Brain microvascular endothelial cell (primary cell): ENCODE results near the gene MRPS6.
A peak's percentile ranks its signal among the peaks of the same experiment; 100 is the strongest.

Source experiments
- DNase-seq: peaks from one replicate; pipeline ENCODE4 v3.0.0-alpha.2; 2020
- H3K27ac ChIP-seq: fragments of 250-450 bp; sonication (Bioruptor Pico); 2 replicates; pipeline ENCODE4 v1.5.1; 2020; ENCODE audit warnings: mild to moderate bottlenecking, moderate library complexity
- H3K27me3 ChIP-seq: fragments of 250-450 bp; sonication (Bioruptor Pico); replicated peaks from 2 replicates; pipeline ENCODE4 v1.5.1; 2020; ENCODE audit warnings: mild to moderate bottlenecking
- H3K36me3 ChIP-seq: fragments of 250-450 bp; sonication (Bioruptor Pico); replicated peaks from 2 replicates; pipeline ENCODE4 v1.5.1; 2020; ENCODE audit warnings: mild to moderate bottlenecking
- H3K4me3 ChIP-seq: 2 replicates; pipeline ENCODE4 v1.5.1; 2011; ENCODE audit warnings: low read depth, mild to moderate bottlenecking, control low read depth, low read length, moderate library complexity
- in situ Hi-C: cut with HindIII; loops from 2 replicates; pipeline ENCODE4 v1.10.0; 2017; ENCODE audit warnings: low sequenced_read_pairs, low pct_ligation_motif_present
- TF ChIP-seq, protein P1 (sequence below): IDR thresholded peaks from 2 replicates; pipeline ENCODE4 v1.5.1; 2011; ENCODE audit warnings: low read depth, mild to moderate bottlenecking, moderate library complexity, low read length, control low read depth, inconsistent platforms; ENCODE audit errors: missing control alignments

The MRPS6 gene

DNA sequence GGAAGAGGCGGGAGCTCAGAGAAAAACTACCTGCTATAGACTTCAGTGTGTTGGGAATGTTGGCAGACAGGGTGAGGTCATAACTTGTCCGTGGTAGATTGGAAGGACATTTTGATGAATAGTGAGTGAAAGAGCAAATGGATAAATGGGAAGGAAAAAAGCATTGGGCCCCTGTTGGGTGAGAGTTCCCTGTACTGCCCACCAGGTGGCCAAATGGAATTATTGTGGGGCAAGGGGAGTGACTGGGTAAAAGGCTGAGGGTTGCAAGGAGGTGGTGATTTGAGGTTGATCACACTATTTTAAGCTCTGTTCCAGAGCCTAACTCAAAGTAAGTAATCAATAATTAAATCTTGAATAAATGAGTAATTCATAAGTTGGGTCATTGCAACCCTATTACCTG is 60.4 kb downstream of the MRPS6 start:
- no peaks in the 10 kb centered on the region for H3K36me3 ChIP-seq

DNA sequence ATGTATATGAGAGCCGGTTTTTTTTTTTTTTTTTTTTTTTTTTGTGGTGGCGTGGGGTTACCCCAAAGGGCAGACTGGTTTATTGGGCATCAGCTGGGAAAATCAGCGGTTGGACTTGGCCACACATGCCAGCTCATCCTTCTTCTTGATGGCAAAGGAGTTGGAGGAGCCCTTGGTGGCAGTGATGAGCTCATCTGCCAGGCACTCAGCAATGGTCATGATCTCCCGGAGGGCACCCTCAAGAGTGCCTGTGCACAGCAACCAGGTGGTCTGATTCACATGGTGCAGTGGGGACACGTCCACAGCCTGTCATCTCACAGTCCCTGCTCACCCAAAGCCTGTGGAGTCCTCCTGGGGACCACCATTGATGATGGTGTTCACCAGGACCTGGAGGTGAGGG is 62.0 kb downstream of the MRPS6 start:
- no peak overlapping the region for H3K4me3 ChIP-seq
- H3K27ac ChIP-seq = no peak overlapping the region
- DNase-seq = no peak
- no peaks in the 10 kb centered on the region for H3K27me3 ChIP-seq
- no peaks in the 10 kb centered on the region for H3K36me3 ChIP-seq
- TF ChIP-seq, protein P1, sequence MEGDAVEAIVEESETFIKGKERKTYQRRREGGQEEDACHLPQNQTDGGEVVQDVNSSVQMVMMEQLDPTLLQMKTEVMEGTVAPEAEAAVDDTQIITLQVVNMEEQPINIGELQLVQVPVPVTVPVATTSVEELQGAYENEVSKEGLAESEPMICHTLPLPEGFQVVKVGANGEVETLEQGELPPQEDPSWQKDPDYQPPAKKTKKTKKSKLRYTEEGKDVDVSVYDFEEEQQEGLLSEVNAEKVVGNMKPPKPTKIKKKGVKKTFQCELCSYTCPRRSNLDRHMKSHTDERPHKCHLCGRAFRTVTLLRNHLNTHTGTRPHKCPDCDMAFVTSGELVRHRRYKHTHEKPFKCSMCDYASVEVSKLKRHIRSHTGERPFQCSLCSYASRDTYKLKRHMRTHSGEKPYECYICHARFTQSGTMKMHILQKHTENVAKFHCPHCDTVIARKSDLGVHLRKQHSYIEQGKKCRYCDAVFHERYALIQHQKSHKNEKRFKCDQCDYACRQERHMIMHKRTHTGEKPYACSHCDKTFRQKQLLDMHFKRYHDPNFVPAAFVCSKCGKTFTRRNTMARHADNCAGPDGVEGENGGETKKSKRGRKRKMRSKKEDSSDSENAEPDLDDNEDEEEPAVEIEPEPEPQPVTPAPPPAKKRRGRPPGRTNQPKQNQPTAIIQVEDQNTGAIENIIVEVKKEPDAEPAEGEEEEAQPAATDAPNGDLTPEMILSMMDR = no peak
- in situ Hi-C loops = no loop called here

More for the DNA sequence above, 60.4 kb downstream of the MRPS6 start:
- in situ Hi-C loops = no loop called here
- no peak for DNase-seq
- TF ChIP-seq, protein P1 = peak; percentile 59
- Histone ChIP-seq H3K27ac (no peak overlapping the region), H3K4me3 (no peak overlapping the region), H3K27me3 (no peaks in the 10 kb centered on the region)

DNA sequence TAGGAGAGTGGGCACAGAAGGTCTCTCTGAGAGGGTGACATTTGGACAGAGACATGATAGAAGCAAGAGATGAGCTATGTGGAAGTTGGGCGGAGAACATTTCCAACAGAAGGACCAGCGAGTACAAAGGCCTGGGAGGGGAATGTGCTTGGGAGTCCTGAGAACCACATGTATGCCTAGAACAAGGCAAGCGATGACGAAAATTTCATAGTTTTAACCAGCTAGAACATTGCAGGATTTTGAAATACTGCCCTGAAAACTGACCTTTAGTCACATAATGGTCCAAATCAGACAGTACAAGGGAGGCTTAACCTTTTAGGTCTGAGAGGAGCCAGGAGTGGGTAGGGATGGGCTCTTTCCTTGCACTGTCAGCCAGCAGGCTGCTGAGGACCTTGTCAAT is 68.0 kb downstream of the MRPS6 start:
- Histone ChIP-seq H3K4me3 (no peak overlapping the region), H3K36me3 (no peaks in the 10 kb centered on the region), H3K27me3 (no peaks in the 10 kb centered on the region), H3K27ac (no peak overlapping the region)
- in situ Hi-C loops = no loop called here
- DNase-seq = no peak
- TF ChIP-seq, protein P1 = no peak

DNA sequence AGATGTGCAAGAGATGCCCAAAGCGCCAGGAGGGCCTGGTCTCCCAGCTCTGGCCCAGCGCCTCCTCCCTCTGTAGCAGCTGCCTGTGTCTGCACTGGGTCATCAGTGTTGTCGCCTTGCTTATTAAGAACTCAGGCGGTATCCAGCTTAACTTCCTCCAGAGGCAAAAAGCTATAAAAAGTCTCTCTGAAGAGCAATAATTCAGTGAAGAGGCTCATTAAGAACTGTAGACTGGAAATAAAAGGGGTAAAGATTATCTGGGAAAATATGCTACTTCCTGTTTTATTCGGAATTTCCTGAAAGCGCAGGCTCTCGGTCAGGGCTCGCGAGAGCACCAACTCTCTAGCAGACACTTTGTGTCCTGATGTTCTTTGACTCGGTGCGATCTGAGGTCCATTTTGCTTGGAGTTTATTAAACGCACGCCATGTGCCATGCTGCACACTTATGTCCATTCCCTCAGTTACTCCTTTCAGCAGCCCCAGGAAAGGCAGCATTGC is 70.4 kb downstream of the MRPS6 start:
- no peak overlapping the region for H3K27ac ChIP-seq
- in situ Hi-C loops = no loop called here
- TF ChIP-seq, protein P1 = no peak
- no peak overlapping the region for H3K4me3 ChIP-seq
- no peaks in the 10 kb centered on the region for H3K27me3 ChIP-seq
- no peak for DNase-seq
- no peaks in the 10 kb centered on the region for H3K36me3 ChIP-seq

DNA sequence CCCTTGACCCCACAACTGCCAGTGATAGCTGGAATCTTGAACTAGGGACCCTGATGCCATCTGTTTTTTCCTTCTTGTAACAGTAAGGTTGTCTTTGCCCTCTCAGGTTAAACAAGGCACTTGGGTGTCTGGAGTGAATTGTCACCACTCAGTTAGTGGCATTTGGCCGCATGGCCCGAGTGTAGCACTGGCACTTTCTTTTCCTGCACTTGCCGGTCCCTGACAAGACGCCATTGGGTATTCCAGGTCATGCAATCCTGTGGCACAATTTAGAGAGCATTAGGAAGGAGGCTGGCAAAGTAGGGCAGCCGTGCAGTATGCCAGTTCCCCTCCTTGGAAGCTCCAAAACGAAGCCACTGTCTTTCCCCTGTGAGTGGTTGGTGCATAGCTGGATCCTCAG is 70.8 kb downstream of the MRPS6 start:
- in situ Hi-C loops = no loop called here
- TF ChIP-seq, protein P1 = no peak
- no peak overlapping the region for H3K4me3 ChIP-seq
- DNase-seq = no peak
- no peaks in the 10 kb centered on the region for H3K27me3 ChIP-seq
- no peak overlapping the region for H3K27ac ChIP-seq
- H3K36me3 ChIP-seq = no peaks in the 10 kb centered on the region

DNA sequence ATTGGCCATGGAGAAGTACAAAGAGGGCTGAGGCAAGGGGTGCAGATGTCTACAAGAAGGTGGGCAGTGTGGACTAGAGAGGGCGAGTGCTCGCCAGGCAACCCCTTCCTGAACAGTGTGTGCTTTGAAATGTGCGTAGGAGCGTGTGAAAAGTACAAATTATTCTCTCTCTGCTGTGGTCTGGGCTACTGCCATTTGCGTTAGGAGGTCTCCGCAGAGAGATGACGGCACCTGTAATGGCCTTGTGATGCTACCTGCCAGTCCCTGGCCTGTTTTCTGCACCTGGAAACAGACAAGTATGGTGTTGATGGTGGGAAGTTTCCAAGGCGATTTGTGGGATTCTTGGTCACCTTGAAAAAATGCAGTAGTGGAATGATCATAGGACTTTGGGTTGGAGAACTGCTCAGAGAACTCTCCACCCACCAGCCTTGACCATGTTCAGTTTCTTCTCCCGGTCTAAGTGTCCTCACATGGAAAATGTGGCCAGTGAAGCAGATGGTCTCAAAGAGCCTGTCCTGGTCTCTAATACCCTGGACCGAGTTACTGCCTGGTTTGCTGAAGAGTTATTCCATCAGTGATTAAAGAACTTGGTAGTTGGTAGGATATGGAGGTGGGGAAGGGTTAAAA is 74.5 kb downstream of the MRPS6 start:
- Histone ChIP-seq H3K4me3 (no peak overlapping the region), H3K27ac (no peak overlapping the region), H3K27me3 (no peaks in the 10 kb centered on the region), H3K36me3 (no peaks in the 10 kb centered on the region)
- peak; percentile 19 for DNase-seq
- TF ChIP-seq, protein P1 = no peak
- in situ Hi-C loops = no loop called here
